Measurements from ENCODE around the gene ZNF273.
"Not testable (repeated sequence)": the region's sequence is repeated elsewhere in the genome, so short reads cannot be mapped to it uniquely, and the experiment has no call there.

ZNF273 gene

GRCh38 chr7:64902806-64903721, at the start of gene ZNF273:
Gene ZNF273 (plus strand): TSS chr7:64903273. CDS start chr7:64903318, 45 bp downstream.
- DNase-seq = peak; percentile 83 to 90 (median 86)

GRCh38 chr7:64853679-64854078, 49.4 kb upstream of the ZNF273 start:
- DNase-seq = no peak

- no peak for DNase-seq
Observed at GRCh38 chr7:64854969-64855368, 48.1 kb upstream of the ZNF273 start.

- no peak for DNase-seq
Observed at GRCh38 chr7:64863021-64863420, 40.1 kb upstream of the ZNF273 start.

GRCh38 chr7:64863530-64863929, 39.5 kb upstream of the ZNF273 start:
- not testable (repeated sequence) for DNase-seq

- no peak for DNase-seq
Observed at GRCh38 chr7:64863969-64864368, 39.1 kb upstream of the ZNF273 start.

GRCh38 chr7:64867863-64868440, 35.1 kb upstream of the ZNF273 start:
- no peak for DNase-seq

GRCh38 chr7:64868499-64868898, 34.6 kb upstream of the ZNF273 start:
- no peak for DNase-seq

GRCh38 chr7:64869121-64869725, 33.9 kb upstream of the ZNF273 start:
- DNase-seq = no peak

GRCh38 chr7:64869912-64870562, 33.0 kb upstream of the ZNF273 start:
- DNase-seq = no peak

- DNase-seq = no peak
Observed at GRCh38 chr7:64870656-64871055, 32.4 kb upstream of the ZNF273 start.

GRCh38 chr7:64871761-64872160, 31.3 kb upstream of the ZNF273 start:
- no peak for DNase-seq

GRCh38 chr7:64872351-64873154, 30.5 kb upstream of the ZNF273 start:
- DNase-seq = no peak

GRCh38 chr7:64873155-64873500, 29.9 kb upstream of the ZNF273 start:
- no peak for DNase-seq

GRCh38 chr7:64873517-64873916, 29.6 kb upstream of the ZNF273 start:
- no peak for DNase-seq

GRCh38 chr7:64874114-64874513, 29.0 kb upstream of the ZNF273 start:
- DNase-seq = no peak

- DNase-seq = no peak
Observed at GRCh38 chr7:64874562-64875250, 28.4 kb upstream of the ZNF273 start.

GRCh38 chr7:64875258-64875657, 27.8 kb upstream of the ZNF273 start:
- DNase-seq = no peak

- no peak for DNase-seq
Observed at GRCh38 chr7:64875658-64876406, 27.2 kb upstream of the ZNF273 start.

- no peak for DNase-seq
Observed at GRCh38 chr7:64876792-64877713, 26.0 kb upstream of the ZNF273 start.
